Upper lobe of right lung (tissue), 1 donor: Measurements from ENCODE around the gene PPP1R1C. TPM values are rescaled to one million over a fixed set of nuclear protein-coding genes. Genes with fewer than 3 reads are reported as not detected.

Experiments
- ATAC-seq: fragments of 200-7000 bp; cut with Tn5 transposase; one replicate; pipeline ENCODE4 v1.9.1; 2020; ENCODE audit warnings: mild to moderate bottlenecking, moderate library complexity
- DNase-seq: peaks from one replicate; pipeline ENCODE4 v3.0.0-alpha.2; 2020
- H3K27ac ChIP-seq: fragments of 200-600 bp; one replicate; pipeline ENCODE4 v1.8.0; 2022
- H3K27me3 ChIP-seq: fragments of 200-600 bp; one replicate; pipeline ENCODE4 v1.8.0; 2022; ENCODE audit warnings: mild to moderate bottlenecking
- H3K36me3 ChIP-seq: fragments of 200-600 bp; one replicate; pipeline ENCODE4 v1.8.0; 2022
- H3K4me1 ChIP-seq: fragments of 200-600 bp; one replicate; pipeline ENCODE4 v1.8.0; 2022
- H3K4me3 ChIP-seq: fragments of 200-600 bp; one replicate; pipeline ENCODE4 v1.8.0; 2022; ENCODE audit warnings: mild to moderate bottlenecking
- H3K9me3 ChIP-seq: fragments of 200-600 bp; one replicate; pipeline ENCODE4 v1.8.0; 2022
- CTCF ChIP-seq: fragments of 200-600 bp; IDR thresholded peaks from one replicate; pipeline ENCODE4 v1.8.0; 2022; ENCODE audit warnings: antibody characterized with exemption
- intact Hi-C: fragments of 100-400 bp; cut with DNase I; formaldehyde crosslinking; loops from one replicate; pipeline ENCODE4 v1.11.0; 2022
- total RNA-seq: library from RNA; stranded (reverse); fragmentation: NEBNext Ultra II Directional; extraction: Animal tissue kit (Norgen Biotek cat#: 25700); gene quantifications from one replicate; pipeline ENCODE4 v1.2.1, GENCODE V29; 2021
- donor health status: DM: no; HTN: yes; CAD: no; lungs with severe emphysema.

The PPP1R1C gene
- total RNA-seq, 1 donor from 2014 or later = 5.8 TPM

- Histone ChIP-seq H3K4me3 (no peak overlapping the region), H3K4me1 (no peaks in the 10 kb centered on the region), H3K36me3 (no peaks in the 10 kb centered on the region), H3K27ac (no peak overlapping the region), H3K9me3 (no peaks in the 10 kb centered on the region), H3K27me3 (no peaks in the 10 kb centered on the region)
- no peak for TF ChIP-seq CTCF
- no peak for DNase-seq
- intact Hi-C loops = no loop called here
- ATAC-seq = no peak
These were observed 104.8 kb downstream of the PPP1R1C start for GRCh38 chr2:182090486-182090885.

- H3K27me3 ChIP-seq = no peaks in the 10 kb centered on the region
- DNase-seq = no peak
- H3K4me1 ChIP-seq = no peaks in the 10 kb centered on the region
- H3K4me3 ChIP-seq = no peak overlapping the region
- no peak for TF ChIP-seq CTCF
- no peaks in the 10 kb centered on the region for H3K36me3 ChIP-seq
- H3K27ac ChIP-seq = no peak overlapping the region
- ATAC-seq = no peak
- intact Hi-C loops = no loop called here
- H3K9me3 ChIP-seq = no peaks in the 10 kb centered on the region
These were observed 112.0 kb downstream of the PPP1R1C start for GRCh38 chr2:182097571-182098164.

DNA sequence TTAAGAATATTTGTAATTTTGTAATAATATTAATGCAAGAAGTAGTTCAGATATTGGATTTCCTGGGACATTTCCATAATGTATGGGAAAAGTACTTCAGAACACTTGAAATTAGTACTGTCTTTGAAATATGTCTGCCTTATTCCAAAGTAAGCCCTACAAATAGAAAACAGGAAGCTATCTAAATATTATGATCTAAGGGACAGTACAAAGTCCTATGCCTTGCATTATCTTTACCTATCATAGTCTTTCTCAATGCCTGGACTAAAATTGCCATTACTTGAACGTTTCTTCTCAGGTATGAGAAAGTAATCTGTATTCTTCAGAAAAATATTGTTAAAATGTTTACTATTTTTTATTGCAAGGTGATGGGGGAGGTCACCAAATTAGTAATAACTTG lies 113.0 kb downstream of the PPP1R1C start:
- no peak overlapping the region for H3K27ac ChIP-seq
- no peaks in the 10 kb centered on the region for H3K36me3 ChIP-seq
- DNase-seq (no peak), ATAC-seq (no peak)
- TF ChIP-seq CTCF = no peak
- no peaks in the 10 kb centered on the region for H3K4me1 ChIP-seq
- intact Hi-C loops = no loop called here
- no peaks in the 10 kb centered on the region for H3K9me3 ChIP-seq
- H3K4me3 ChIP-seq = no peak overlapping the region
- H3K27me3 ChIP-seq = no peaks in the 10 kb centered on the region

DNA sequence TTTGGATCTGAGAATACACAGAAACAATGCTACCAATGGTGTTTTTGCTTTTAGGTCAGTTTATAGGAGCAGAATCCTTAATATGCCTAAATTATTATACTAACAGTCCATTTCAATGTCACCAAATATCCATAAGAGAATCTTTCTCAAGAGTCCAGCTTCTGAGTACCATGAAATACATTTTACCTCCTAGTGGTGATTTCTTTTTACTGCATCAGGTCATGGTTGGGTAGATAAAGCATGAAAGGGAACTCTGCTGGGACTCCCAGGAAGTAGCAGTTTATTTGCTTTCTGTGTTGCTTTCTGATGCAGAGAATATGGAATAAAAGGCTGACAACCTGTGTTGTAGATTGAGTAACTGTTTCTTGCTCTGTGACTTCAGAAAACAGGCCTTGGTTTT lies 115.6 kb downstream of the PPP1R1C start:
- Histone ChIP-seq H3K4me1 (no peaks in the 10 kb centered on the region), H3K4me3 (no peak overlapping the region), H3K36me3 (no peaks in the 10 kb centered on the region), H3K9me3 (no peaks in the 10 kb centered on the region), H3K27me3 (no peaks in the 10 kb centered on the region), H3K27ac (no peak overlapping the region)
- DNase-seq (no peak), ATAC-seq (no peak)
- no peak for TF ChIP-seq CTCF
- intact Hi-C loops = no loop called here

- ATAC-seq (no peak), DNase-seq (no peak)
- no peak overlapping the region for H3K4me3 ChIP-seq
- no peaks in the 10 kb centered on the region for H3K4me1 ChIP-seq
- no peaks in the 10 kb centered on the region for H3K36me3 ChIP-seq
- no peak for TF ChIP-seq CTCF
- no peaks in the 10 kb centered on the region for H3K27me3 ChIP-seq
- H3K9me3 ChIP-seq = no peaks in the 10 kb centered on the region
- no peak overlapping the region for H3K27ac ChIP-seq
- intact Hi-C loops = no loop called here
These were observed 117.9 kb downstream of the PPP1R1C start for GRCh38 chr2:182103526-182103925.

- H3K4me3 ChIP-seq = no peak overlapping the region
- no peaks in the 10 kb centered on the region for H3K4me1 ChIP-seq
- TF ChIP-seq CTCF = no peak
- no peaks in the 10 kb centered on the region for H3K9me3 ChIP-seq
- no peaks in the 10 kb centered on the region for H3K27me3 ChIP-seq
- no peak overlapping the region for H3K27ac ChIP-seq
- DNase-seq (no peak), ATAC-seq (no peak)
- intact Hi-C loops = no loop called here
- H3K36me3 ChIP-seq = no peaks in the 10 kb centered on the region
These were observed 124.7 kb downstream of the PPP1R1C start for GRCh38 chr2:182110347-182110746.
